Heart right ventricle (tissue), 16 donors: ENCODE results near the gene GSTM5. TPM values are rescaled to one million over a fixed set of nuclear protein-coding genes. Genes with fewer than 3 reads are reported as not detected.
A peak's percentile ranks its signal among the peaks of the same experiment; 100 is the strongest.

Experiments used
- ATAC-seq, 8 donors: fragments of 200-7000 bp; cut with Tn5 transposase; one replicate each; pipeline ENCODE4 v1.9.1; 2020; ENCODE audit warnings: mild to moderate bottlenecking in 8 of 8, moderate library complexity in 8 of 8, moderate number of reproducible peaks in 1 of 8
- DNase-seq, 2 donors: peaks; one replicate each; pipeline ENCODE4 v3.0.0-alpha.2; 2020
- H3K27ac ChIP-seq, 10 donors: fragments of 200-600 bp; sonication (generic) in 2 of 10; one replicate each; pipeline versions ENCODE4 v1.5.0 to v1.8.0; 2020 to 2022; ENCODE audit warnings: mild to moderate bottlenecking in 3 of 10
- H3K27me3 ChIP-seq, 7 donors: fragments of 200-600 bp; one replicate each; pipeline ENCODE4 v1.8.0; 2021 to 2022; ENCODE audit warnings: mild to moderate bottlenecking in 2 of 7
- H3K36me3 ChIP-seq, 9 donors: fragments of 200-600 bp; sonication (generic) in 1 of 9; one replicate each; pipeline versions ENCODE4 v1.5.0 to v1.8.0; 2020 to 2022; ENCODE audit warnings: mild to moderate bottlenecking in 2 of 9
- H3K4me1 ChIP-seq, 9 donors: fragments of 200-600 bp; sonication (generic) in 1 of 9; one replicate each; pipeline versions ENCODE4 v1.5.0 to v1.8.0; 2020 to 2022; ENCODE audit warnings: mild to moderate bottlenecking in 4 of 9
- H3K4me3 ChIP-seq, 10 donors: fragments of 200-600 bp; sonication (generic) in 2 of 10; one replicate each; pipeline versions ENCODE4 v1.5.0 to v1.8.0; 2020 to 2022; ENCODE audit warnings: mild to moderate bottlenecking in 7 of 10, moderate library complexity in 2 of 10
- H3K9me3 ChIP-seq, 11 donors: fragments of 200-600 bp in 10 of 11; sonication (generic) in 2 of 11; one replicate each; pipeline versions ENCODE4 v1.5.0 to v1.8.0; 2013 to 2022; ENCODE audit warnings: mild to moderate bottlenecking in 2 of 11, control low read depth in 1 of 11, moderate library complexity in 1 of 11
- WGBS, 2 donors: extraction: QIAGEN DNeasy Blood & Tissue Kit; methylation state at CpG; one replicate each; pipeline ENCODE4 v1.1.7; 2013; ENCODE audit warnings: inconsistent platforms in 1 of 2; 5-methylcytosine and 5-hydroxymethylcytosine counted together
- intact Hi-C, 10 donors: fragments of 100-400 bp; cut with DNase I; formaldehyde crosslinking; loops; one replicate each; pipeline versions ENCODE4 v1.11.1 to v1.14.2; 2022
- polyA plus RNA-seq, 2 donors: library from polyadenylated mRNA; stranded (reverse); fragments of 200-250 nt; gene quantifications; one replicate each; pipeline ENCODE4 v1.2.3, GENCODE V29; 2013
- total RNA-seq, 10 donors: library from RNA; stranded (reverse); fragmentation: NEBNext Ultra II Directional in 3 of 10; extraction: Animal tissue kit (Norgen Biotek cat#: 25700) in 3 of 10; gene quantifications; one replicate each; pipeline versions ENCODE4 v1.2.1 to v1.2.4, GENCODE V29; 2021 to 2023
- TF ChIP-seq, protein P1 (sequence below), 9 donors: fragments of 200-600 bp; sonication (generic) in 2 of 9; IDR thresholded peaks; one replicate each; pipeline versions ENCODE4 v1.5.0 to v1.8.0; 2021 to 2022; ENCODE audit warnings: antibody characterized with exemption in 9 of 9, mild to moderate bottlenecking in 5 of 9, moderate library complexity in 1 of 9
- donor health status: Arrhythmogenic right ventricular cardiomyopathy.
- donor health status: ischemic (EF 13 %, LVEDD 7.1; RV severe dilation, severe dysfunction).
- donor health status: healthy with polysubstance abuse.
- donor health status: DM: no; HTN: yes; CAD: no.
- donor health status: DM: no; HTN: no; CAD: no.
- donor health status: ischemic (EF 25% LVEDD 6.9; RV normal size, moderate dysfunction).
- donor health status: ischemic (EF 25% LVEDD 5.7; RV mildly dilated, moderate dysfunction).
- donor health status: healthy.
- donor health status: DM: yes; HTN: yes; CAD: no.
- donor health status: Ischemic cardiomyopathy.
- donor health status: ischemic (EF 35%, LVEDD 5.7; RV mildly dilated, moderate dysfunction).
- donor health status: nonischemic (EF 11% LVEDD 7.7; RV severe dilation, severe dysfunction).
- donor health status: DM: yes; HTN: yes; CAD: no.
- donor health status: PGD.
- donor health status: ischemic (EF 29% LVEDD 5.4; RV normal size, mild dysfunction).
- donor health status: nonischemic (EF 23%, LVEDD 6.1; RV moderate dilation, normal function).

The GSTM5 gene
- total and polyA plus RNA-seq, 12 donors, result 0.86 to 3.2 (median 2.0) TPM

DNA sequence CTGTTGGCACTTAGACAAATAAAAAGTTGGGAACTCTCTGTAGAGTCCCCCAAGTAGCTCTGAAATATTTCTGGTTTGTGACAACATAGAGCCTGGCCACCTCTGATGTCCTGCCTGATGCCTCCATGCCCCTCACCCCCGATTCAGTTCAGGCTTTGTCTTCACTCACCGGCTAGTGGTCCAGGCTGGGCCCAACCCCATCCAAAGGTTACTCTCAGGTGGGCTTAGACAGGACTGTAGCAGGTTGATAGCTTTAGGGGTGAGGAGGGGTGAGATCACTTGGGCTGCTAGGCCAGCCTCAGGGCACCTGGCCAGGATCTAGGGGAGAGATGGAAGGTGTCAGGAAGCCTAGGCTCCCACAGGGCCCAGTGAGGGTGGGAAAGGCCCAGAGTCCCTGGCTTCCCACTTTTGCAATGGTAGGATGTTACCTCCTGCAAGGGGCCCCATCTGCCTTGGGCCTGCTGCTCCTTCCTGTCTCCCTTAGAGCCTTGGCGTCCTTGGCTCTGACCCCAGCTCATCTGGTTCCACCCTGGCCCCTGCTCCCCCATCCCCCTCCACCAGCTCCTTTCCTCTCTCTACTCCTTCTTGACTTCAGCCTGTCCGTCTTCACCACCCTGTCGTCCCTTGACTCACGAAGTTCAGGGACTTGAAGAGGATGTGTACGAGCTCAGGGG is 44.9 kb downstream of the GSTM5 start:
- TF ChIP-seq, protein P1, sequence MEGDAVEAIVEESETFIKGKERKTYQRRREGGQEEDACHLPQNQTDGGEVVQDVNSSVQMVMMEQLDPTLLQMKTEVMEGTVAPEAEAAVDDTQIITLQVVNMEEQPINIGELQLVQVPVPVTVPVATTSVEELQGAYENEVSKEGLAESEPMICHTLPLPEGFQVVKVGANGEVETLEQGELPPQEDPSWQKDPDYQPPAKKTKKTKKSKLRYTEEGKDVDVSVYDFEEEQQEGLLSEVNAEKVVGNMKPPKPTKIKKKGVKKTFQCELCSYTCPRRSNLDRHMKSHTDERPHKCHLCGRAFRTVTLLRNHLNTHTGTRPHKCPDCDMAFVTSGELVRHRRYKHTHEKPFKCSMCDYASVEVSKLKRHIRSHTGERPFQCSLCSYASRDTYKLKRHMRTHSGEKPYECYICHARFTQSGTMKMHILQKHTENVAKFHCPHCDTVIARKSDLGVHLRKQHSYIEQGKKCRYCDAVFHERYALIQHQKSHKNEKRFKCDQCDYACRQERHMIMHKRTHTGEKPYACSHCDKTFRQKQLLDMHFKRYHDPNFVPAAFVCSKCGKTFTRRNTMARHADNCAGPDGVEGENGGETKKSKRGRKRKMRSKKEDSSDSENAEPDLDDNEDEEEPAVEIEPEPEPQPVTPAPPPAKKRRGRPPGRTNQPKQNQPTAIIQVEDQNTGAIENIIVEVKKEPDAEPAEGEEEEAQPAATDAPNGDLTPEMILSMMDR (IDR thresholded peaks at IDR 0.05), result no peak
- H3K27ac ChIP-seq, result no peak overlapping the region
- H3K9me3 ChIP-seq, result no peaks in the 10 kb centered on the region
- H3K27me3 ChIP-seq, result no peaks in the 10 kb centered on the region
- H3K4me3 ChIP-seq, result no peak overlapping the region
- 89 to 90% methylated on average over 7 of the region's 7 CpGs for WGBS, 2 donors
- intact Hi-C loops, result no loop called here
- peaks cover 0 to 25% (median 0%) of the 10 kb centered on the region in 9 donors for H3K4me1 ChIP-seq
- DNase-seq, result no peak
- ATAC-seq, result no peak
- no peaks in the 10 kb centered on the region for H3K36me3 ChIP-seq

DNA sequence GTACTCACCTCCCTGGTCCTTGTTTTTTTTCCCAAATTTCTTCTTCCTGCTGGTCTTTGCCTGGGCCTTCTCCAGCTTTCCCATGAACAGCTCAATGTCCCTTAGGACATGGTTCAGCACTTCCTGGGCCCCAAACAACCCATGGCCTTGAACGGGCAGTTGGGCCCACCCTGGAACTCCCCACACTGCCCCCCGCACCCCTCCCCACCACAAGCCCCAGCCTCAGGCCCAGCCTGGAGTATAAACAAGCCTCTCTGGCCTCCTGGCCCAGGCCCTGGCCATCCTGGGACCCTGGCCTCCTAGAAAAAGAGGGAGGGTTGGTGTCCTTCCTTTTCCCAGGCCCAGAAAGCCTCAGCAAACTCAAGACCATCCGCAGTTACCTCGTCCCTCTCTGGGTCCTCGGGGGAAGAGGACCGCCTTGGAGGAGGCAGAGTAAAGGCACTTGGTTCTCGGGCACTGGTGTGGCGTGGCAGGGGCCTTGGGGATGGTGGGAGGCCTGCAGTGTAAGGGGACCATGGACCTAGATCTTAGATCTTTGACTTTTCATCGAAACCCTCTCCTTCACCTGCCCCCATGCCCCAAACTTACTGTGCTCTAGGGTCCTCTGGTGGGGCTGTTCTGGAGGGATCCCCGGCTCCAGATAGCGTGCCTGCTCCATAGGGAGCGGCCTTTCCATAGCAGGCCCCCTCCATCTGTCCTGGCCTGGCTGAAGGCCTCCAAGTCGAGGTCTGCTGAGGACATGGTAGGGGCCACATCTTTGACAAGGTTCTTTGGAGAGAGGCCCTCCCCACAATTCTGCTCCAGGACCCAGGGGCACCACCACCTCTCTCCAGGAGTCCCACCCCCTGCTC is 46.1 kb downstream of the GSTM5 start:
- Histone ChIP-seq H3K27ac (no peak overlapping the region), H3K4me3 (no peak overlapping the region), H3K4me1 (peaks cover 0 to 25% (median 1%) of the 10 kb centered on the region in 9 donors), H3K27me3 (no peaks in the 10 kb centered on the region), H3K9me3 (no peaks in the 10 kb centered on the region), H3K36me3 (no peaks in the 10 kb centered on the region)
- no peak for DNase-seq
- WGBS, 2 donors, result 94 to 97% methylated on average over 13 of the region's 13 CpGs
- intact Hi-C loops, result no loop called here
- no peak for ATAC-seq
- TF ChIP-seq, protein P1 (IDR thresholded peaks at IDR 0.05), result no peak

GRCh38 chr1:109759513-109760334 is 47.7 kb downstream of the GSTM5 start:
- ATAC-seq (no peak), DNase-seq (peak in 1 of 2 donors; percentile 1)
- no peak overlapping the region for H3K4me3 ChIP-seq
- no peaks in the 10 kb centered on the region for H3K9me3 ChIP-seq
- peaks cover 0 to 24% (median 4%) of the 10 kb centered on the region in 9 donors for H3K4me1 ChIP-seq
- intact Hi-C loops, result loop anchor here in 1 of 10 donors (5.0 kb wide), 1 partner anchor 217 kb away; no protein-coding TSS in a partner anchor
- no peak overlapping the region for H3K27ac ChIP-seq
- H3K27me3 ChIP-seq, result no peaks in the 10 kb centered on the region
- TF ChIP-seq, protein P1 (IDR thresholded peaks at IDR 0.05), result no peak
- no peaks in the 10 kb centered on the region for H3K36me3 ChIP-seq
- WGBS, 2 donors, result 90 to 95% methylated on average over 11 of the region's 11 CpGs
